K562 (cell line): ENCODE measurements around the gene CUTC. TPM values are rescaled to one million over a fixed set of nuclear protein-coding genes. Genes with fewer than 3 reads are reported as not detected.

Experiments
- ATAC-seq: fragments of 200-7000 bp; cut with Tn5 transposase; 3 replicates; pipeline ENCODE4 v1.9.1; 2020; ENCODE audit warnings: moderate library complexity
- BruUV-seq: library from RNA; stranded (reverse); fragments of 400-500 nt; replicated peaks from 2 replicates; lab custom pipeline; 2021; lab: Mats Ljungman, UMichigan
- CTCF ChIA-PET: fragments of 300-600 bp; formaldehyde crosslinking; extraction: SDS; loops from one replicate; lab custom pipeline; 2021; ENCODE audit warnings: low intra/inter-chr PET ratio; lab: Yijun Ruan, JAX
- POLR2A ChIA-PET: fragments of 300-600, 350-650 bp; sonication (Branson Sonifier 250); formaldehyde crosslinking; extraction: SDS; loops from one replicate; lab custom pipeline; 2021; ENCODE audit warnings: antibody characterized with exemption, inconsistent platforms; lab: Yijun Ruan, JAX
- DNase-seq, 4 experiments: peaks; one replicate each; pipeline versions ENCODE4 v3.0.0 to v3.0.0-alpha.2; 2011 to 2018; ENCODE audit warnings: low spot score in 3 of 4, mixed read lengths in 3 of 4; ENCODE audit errors: extremely low read depth in 1 of 4
- FAIRE-seq: peaks from 2 replicates; lab custom pipeline; 2011; peaks lifted over from hg19 to GRCh38; lab: Jason Lieb, UNC
- H2AFZ ChIP-seq: 2 replicates; pipeline ENCODE4 v1.6.0; 2011; ENCODE audit warnings: low read depth, low read length, control low read depth, inconsistent platforms
- H3K27ac ChIP-seq: fragments of 200-600 bp; 3 replicates; pipeline ENCODE4 v1.8.0; 2011; ENCODE audit warnings: low read depth, mild to moderate bottlenecking, control low read depth, inconsistent platforms, low read length, moderate library complexity, mixed read lengths; ENCODE audit errors: extremely low read depth
- H3K27me3 ChIP-seq, 2 experiments: fragments of 300-600 bp in 1 of 2; 2 replicates in 1 of 2; 3 replicates in 1 of 2; pipeline versions ENCODE4 v1.6.0 to v1.8.0; 2011; ENCODE audit warnings: inconsistent platforms in 2 of 2, low read length in 2 of 2, mild to moderate bottlenecking in 1 of 2, mixed read lengths in 1 of 2, moderate library complexity in 1 of 2; ENCODE audit not compliant: control insufficient read depth in 2 of 2, insufficient read depth in 2 of 2
- H3K36me3 ChIP-seq: fragments of 300-600 bp; 3 replicates; pipeline ENCODE4 v1.8.0; 2011; ENCODE audit warnings: mild to moderate bottlenecking, low read length, inconsistent platforms; ENCODE audit not compliant: control insufficient read depth, insufficient read depth
- H3K4me1 ChIP-seq, 2 experiments: fragments of 200-600 bp in 1 of 2; replicated peaks in 1 of 2; 2 replicates in 1 of 2; 3 replicates in 1 of 2; pipeline versions ENCODE4 v1.5.1 to v1.8.0; 2011; ENCODE audit warnings: inconsistent platforms in 2 of 2, low read length in 2 of 2, mild to moderate bottlenecking in 1 of 2, mixed read lengths in 1 of 2, moderate library complexity in 1 of 2; ENCODE audit not compliant: control insufficient read depth in 2 of 2, insufficient read depth in 2 of 2
- H3K4me2 ChIP-seq: 2 replicates; pipeline ENCODE4 v1.6.1; 2011; ENCODE audit warnings: low read length, control low read depth, inconsistent platforms, mixed read lengths; ENCODE audit not compliant: insufficient read depth
- H3K4me3 ChIP-seq: fragments of 200-600 bp; sonication (generic), shearing (Covaris generic); 2 replicates; pipeline ENCODE4 v1.5.1; 2016; ENCODE audit warnings: control low read depth, inconsistent platforms
- H3K79me2 ChIP-seq: fragments of 200-600 bp; 3 replicates; pipeline ENCODE4 v1.8.0; 2011; ENCODE audit warnings: low read length, inconsistent platforms; ENCODE audit not compliant: control insufficient read depth, insufficient read depth
- H3K9ac ChIP-seq, 2 experiments: 2 replicates each; pipeline versions ENCODE4 v1.6.0 to v1.6.1; 2011; ENCODE audit warnings: low read depth in 2 of 2, low read length in 2 of 2, control low read depth in 1 of 2, inconsistent platforms in 1 of 2, mild to moderate bottlenecking in 1 of 2, mixed read lengths in 1 of 2; ENCODE audit not compliant: insufficient read depth in 1 of 2
- H3K9me1 ChIP-seq: one replicate; pipeline ENCODE4 v1.6.0; 2011; ENCODE audit warnings: inconsistent platforms, mild to moderate bottlenecking, low read length, moderate library complexity; ENCODE audit not compliant: control insufficient read depth, insufficient read depth
- H3K9me3 ChIP-seq: replicated peaks from 2 replicates; pipeline ENCODE4 v1.5.1; 2011; ENCODE audit warnings: low read depth, low read length, inconsistent platforms; ENCODE audit not compliant: control insufficient read depth, insufficient read depth
- H4K20me1 ChIP-seq: replicated peaks from 2 replicates; pipeline ENCODE4 v1.6.1; 2011; ENCODE audit warnings: low read length, inconsistent platforms, mixed read lengths; ENCODE audit not compliant: control insufficient read depth, insufficient read depth
- CCAR2 ChIP-seq: fragments of 200-400 bp; formaldehyde crosslinking; IDR thresholded peaks from 2 replicates; pipeline ENCODE4 v1.6.1; 2017; ENCODE audit warnings: mild to moderate bottlenecking, low read depth, low read length
- CCNT2 ChIP-seq: IDR thresholded peaks from 2 replicates; pipeline ENCODE4 v1.6.1; 2011; ENCODE audit warnings: borderline replicate concordance, low read depth, mild to moderate bottlenecking, moderate library complexity, mixed read lengths, low read length; ENCODE audit not compliant: insufficient read length; ENCODE audit errors: extremely low read depth
- FOXM1 ChIP-seq, 2 experiments: fragments of 450-650 bp in 1 of 2; sonication (generic) in 1 of 2; formaldehyde crosslinking in 1 of 2; IDR thresholded peaks; 2 replicates each; pipeline versions ENCODE4 v1.6.1 to v1.9.0; 2017 to 2022; ENCODE audit warnings: low read depth in 2 of 2, mild to moderate bottlenecking in 2 of 2, missing genetic modification reagents in 1 of 2, moderate library complexity in 1 of 2
- MAZ ChIP-seq, 2 experiments: fragments of 450-650 bp in 1 of 2; sonication (generic) in 1 of 2; formaldehyde crosslinking; IDR thresholded peaks in 1 of 2; conservative IDR thresholded peaks in 1 of 2; 2 replicates each; pipeline versions ENCODE4 v1.4.0 to v1.5.0; 2020; ENCODE audit warnings: mild to moderate bottlenecking in 1 of 2, missing genetic modification reagents in 1 of 2
- PTBP1 ChIP-seq: fragments of 200-400 bp; formaldehyde crosslinking; IDR thresholded peaks from 2 replicates; pipeline ENCODE4 v1.6.1; 2017; ENCODE audit warnings: low read depth, low read length
- SREBF2 ChIP-seq: sonication (generic); formaldehyde crosslinking; IDR thresholded peaks from 2 replicates; pipeline ENCODE4 v1.4.0; 2020; ENCODE audit warnings: mild to moderate bottlenecking, missing genetic modification reagents
- TCF3 ChIP-seq: sonication (generic); formaldehyde crosslinking; IDR thresholded peaks from 2 replicates; pipeline ENCODE4 v1.4.0; 2020; ENCODE audit warnings: mild to moderate bottlenecking, missing genetic modification reagents
- WGBS: fragments of 100-300 bp; shearing (Covaris generic); methylation state at CpG from one replicate; pipeline ENCODE4 v1.1.6; 2016; ENCODE audit warnings: low coverage, mixed read lengths; ENCODE audit not compliant: insufficient coverage; ENCODE audit errors: missing lambda C conversion rate; 5-methylcytosine and 5-hydroxymethylcytosine counted together
- in situ Hi-C: fragments of 300-500 bp; cut with MboI; formaldehyde crosslinking; loops from 4 replicates; pipeline ENCODE4 v1.15.0; 2018; ENCODE audit warnings: inconsistent platforms, mixed read lengths
- intact Hi-C: fragments of 100-400 bp; cut with micrococcal nuclease; formaldehyde crosslinking; loops from 2 replicates; pipeline ENCODE4 v1.14.2; 2022
- polyA plus RNA-seq, 8 experiments: library from polyadenylated mRNA; depleted of rRNA in 4 of 8; stranded (reverse) in 5 of 8; unstranded in 3 of 8; fragments of >200 nt; fragmentation: Nextera tagmentation in 2 of 8; fragmentation: Illumina TruSeq in 1 of 8; extraction: Ambion mirVana in 2 of 8; extraction: Trizol in 1 of 8; gene quantifications; 2 replicates each; pipeline versions ENCODE4 v1.2.1 to v1.2.3, GENCODE V29; 2011 to 2014; ENCODE audit warnings: inconsistent platforms in 1 of 8, missing spikeins in 1 of 8
- total RNA-seq, 7 experiments: library from RNA; depleted of rRNA in 6 of 7; stranded (reverse); fragments of >200 nt in 6 of 7; fragmentation: Illumina TruSeq in 2 of 7; extraction: Trizol in 2 of 7; gene quantifications; 2 replicates each; pipeline versions ENCODE4 v1.2.1 to v1.2.3, GENCODE V29; 2011 to 2021; ENCODE audit warnings: low replicate concordance in 1 of 7
- TF ChIP-seq, protein P1 (sequence below): sonication (generic); formaldehyde crosslinking; IDR thresholded peaks from 2 replicates; pipeline ENCODE4 v1.8.1; 2023; ENCODE audit warnings: mild to moderate bottlenecking, missing genetic modification reagents
- TF ChIP-seq, protein P2 (sequence below): fragments of 250-450 bp; sonication (Bioruptor Pico); IDR thresholded peaks from 2 replicates; pipeline ENCODE4 v1.5.0; 2021
- TF ChIP-seq, protein P3 (sequence below): sonication (generic); IDR thresholded peaks from 2 replicates; pipeline ENCODE4 v1.6.1; 2016
- TF ChIP-seq, protein P4 (sequence below): fragments of 450-650 bp; formaldehyde crosslinking; IDR thresholded peaks from 2 replicates; pipeline ENCODE4 v1.4.0; 2020; ENCODE audit warnings: mild to moderate bottlenecking, mixed read lengths

CUTC gene
- total and polyA plus RNA-seq, 9 of the 15 experiments (the other 6 are each of a cell fraction or from before 2014, with no cell fraction given): 18.6 to 69.3 (median 32.3) TPM

DNA sequence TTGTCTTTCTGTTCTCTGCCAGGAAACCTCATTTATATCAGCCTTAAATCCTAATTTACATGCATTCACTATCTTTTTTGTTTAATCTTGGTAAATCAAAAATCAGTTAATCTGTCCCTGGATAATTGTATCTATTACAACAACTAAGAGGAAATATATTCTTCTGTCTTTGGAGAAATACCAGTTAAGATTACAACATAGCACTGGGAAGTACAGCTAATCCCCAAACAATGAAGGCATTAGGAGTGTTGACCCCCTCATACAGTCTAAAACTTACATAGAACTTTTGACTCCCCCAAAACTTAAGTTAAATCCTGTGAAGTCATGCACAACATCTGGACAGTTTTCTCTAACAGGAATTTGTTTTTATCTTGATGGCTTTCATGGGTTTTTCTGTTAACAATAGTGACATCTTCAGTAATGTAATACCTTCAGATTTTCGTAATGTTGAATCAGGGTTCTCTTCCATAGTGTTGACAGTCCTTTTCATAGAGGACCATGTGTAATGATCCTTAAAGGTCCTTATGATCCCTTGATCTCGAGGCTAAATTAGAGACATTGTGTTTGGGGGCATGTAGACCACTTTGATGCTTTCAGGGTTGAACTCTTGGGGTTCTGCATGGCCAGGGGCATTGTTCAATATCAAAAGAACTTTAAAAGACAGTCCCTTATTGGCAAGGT, 26.3 kb downstream of the CUTC start (continued):
- TF ChIP-seq, protein P1, sequence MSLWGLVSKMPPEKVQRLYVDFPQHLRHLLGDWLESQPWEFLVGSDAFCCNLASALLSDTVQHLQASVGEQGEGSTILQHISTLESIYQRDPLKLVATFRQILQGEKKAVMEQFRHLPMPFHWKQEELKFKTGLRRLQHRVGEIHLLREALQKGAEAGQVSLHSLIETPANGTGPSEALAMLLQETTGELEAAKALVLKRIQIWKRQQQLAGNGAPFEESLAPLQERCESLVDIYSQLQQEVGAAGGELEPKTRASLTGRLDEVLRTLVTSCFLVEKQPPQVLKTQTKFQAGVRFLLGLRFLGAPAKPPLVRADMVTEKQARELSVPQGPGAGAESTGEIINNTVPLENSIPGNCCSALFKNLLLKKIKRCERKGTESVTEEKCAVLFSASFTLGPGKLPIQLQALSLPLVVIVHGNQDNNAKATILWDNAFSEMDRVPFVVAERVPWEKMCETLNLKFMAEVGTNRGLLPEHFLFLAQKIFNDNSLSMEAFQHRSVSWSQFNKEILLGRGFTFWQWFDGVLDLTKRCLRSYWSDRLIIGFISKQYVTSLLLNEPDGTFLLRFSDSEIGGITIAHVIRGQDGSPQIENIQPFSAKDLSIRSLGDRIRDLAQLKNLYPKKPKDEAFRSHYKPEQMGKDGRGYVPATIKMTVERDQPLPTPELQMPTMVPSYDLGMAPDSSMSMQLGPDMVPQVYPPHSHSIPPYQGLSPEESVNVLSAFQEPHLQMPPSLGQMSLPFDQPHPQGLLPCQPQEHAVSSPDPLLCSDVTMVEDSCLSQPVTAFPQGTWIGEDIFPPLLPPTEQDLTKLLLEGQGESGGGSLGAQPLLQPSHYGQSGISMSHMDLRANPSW: no peak
- TF ChIP-seq FOXM1 (IDR thresholded peaks at IDR 0.05; ENCODE audit: low read depth): no peak
- TF ChIP-seq FOXM1 (CRISPR knock-in tag; IDR thresholded peaks at IDR 0.05; ENCODE audit: low read depth): no peak
- TF ChIP-seq CCNT2: no peak

DNA sequence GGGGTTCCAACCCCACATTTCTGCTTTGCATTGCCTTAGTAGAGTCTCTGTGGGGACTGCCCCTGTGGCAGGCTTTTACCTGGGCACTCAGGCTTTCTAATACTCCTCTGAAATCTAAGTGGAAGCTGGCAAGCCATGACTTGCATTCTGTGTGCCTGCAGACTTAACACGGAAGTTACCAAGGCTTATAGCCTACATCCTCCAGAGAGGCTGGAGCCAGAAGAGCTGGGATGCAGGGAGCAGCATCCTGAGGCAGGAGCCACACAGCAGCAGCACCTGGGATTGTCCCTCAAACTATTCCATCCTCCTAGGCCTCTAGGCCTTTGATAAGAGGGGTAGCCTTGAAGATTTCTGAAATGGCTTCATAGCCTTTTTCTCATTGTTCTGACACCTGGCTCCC, 28.3 kb downstream of the CUTC start:
- in situ Hi-C loops: no loop called here
- Histone ChIP-seq H3K4me1 (no peaks in the 10 kb centered on the region), H3K27me3 (no peaks in the 10 kb centered on the region; a peak in 1 of 5 replicates), H3K4me3 (no peak overlapping the region), H3K79me2 (no peaks in the 10 kb centered on the region), H3K9me3 (no peaks in the 10 kb centered on the region), H3K9ac (no peak overlapping the region), H4K20me1 (no peaks in the 10 kb centered on the region), H3K4me2 (no peak overlapping the region), H3K27ac (no peak overlapping the region), H2AFZ (no peak overlapping the region), H3K36me3 (peaks cover 27% of the 10 kb centered on the region), H3K9me1 (no peaks in the 10 kb centered on the region)
- DNase-seq (no peak), ATAC-seq (no peak), FAIRE-seq (no peak)
- no peak for TF ChIP-seq CCAR2
- TF ChIP-seq SREBF2 (CRISPR knock-in tag): no peak
- TF ChIP-seq, protein P2, sequence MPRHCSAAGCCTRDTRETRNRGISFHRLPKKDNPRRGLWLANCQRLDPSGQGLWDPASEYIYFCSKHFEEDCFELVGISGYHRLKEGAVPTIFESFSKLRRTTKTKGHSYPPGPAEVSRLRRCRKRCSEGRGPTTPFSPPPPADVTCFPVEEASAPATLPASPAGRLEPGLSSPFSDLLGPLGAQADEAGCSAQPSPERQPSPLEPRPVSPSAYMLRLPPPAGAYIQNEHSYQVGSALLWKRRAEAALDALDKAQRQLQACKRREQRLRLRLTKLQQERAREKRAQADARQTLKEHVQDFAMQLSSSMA (CRISPR knock-in tag): no peak
- no peak for TF ChIP-seq PTBP1
- TF ChIP-seq, protein P3, sequence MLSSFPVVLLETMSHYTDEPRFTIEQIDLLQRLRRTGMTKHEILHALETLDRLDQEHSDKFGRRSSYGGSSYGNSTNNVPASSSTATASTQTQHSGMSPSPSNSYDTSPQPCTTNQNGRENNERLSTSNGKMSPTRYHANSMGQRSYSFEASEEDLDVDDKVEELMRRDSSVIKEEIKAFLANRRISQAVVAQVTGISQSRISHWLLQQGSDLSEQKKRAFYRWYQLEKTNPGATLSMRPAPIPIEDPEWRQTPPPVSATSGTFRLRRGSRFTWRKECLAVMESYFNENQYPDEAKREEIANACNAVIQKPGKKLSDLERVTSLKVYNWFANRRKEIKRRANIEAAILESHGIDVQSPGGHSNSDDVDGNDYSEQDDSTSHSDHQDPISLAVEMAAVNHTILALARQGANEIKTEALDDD: no peak
- TF ChIP-seq MAZ (CRISPR knock-in tag; conservative IDR thresholded peaks at IDR 0.05 in 1 of 2, IDR thresholded peaks at IDR 0.05 in 1 of 2): no peak
- TF ChIP-seq, protein P4, sequence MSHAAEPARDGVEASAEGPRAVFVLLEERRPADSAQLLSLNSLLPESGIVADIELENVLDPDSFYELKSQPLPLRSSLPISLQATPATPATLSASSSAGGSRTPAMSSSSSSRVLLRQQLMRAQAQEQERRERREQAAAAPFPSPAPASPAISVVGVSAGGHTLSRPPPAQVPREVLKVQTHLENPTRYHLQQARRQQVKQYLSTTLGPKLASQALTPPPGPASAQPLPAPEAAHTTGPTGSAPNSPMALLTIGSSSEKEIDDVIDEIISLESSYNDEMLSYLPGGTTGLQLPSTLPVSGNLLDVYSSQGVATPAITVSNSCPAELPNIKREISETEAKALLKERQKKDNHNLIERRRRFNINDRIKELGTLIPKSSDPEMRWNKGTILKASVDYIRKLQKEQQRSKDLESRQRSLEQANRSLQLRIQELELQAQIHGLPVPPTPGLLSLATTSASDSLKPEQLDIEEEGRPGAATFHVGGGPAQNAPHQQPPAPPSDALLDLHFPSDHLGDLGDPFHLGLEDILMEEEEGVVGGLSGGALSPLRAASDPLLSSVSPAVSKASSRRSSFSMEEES: no peak
- TF ChIP-seq TCF3 (CRISPR knock-in tag): no peak
- ChIA-PET POLR2A (no interaction called here), CTCF (no interaction called here)
- WGBS: 0% methylated on average over 1 of the region's 1 CpG
- intact Hi-C loops: no loop called here
- BruUV-seq: no TSS peak
